IPS DF 4.7 (cell line): ENCODE measurements around the gene C1QTNF1.

ENCODE experiments used
- DNase-seq: peaks from one replicate; pipeline ENCODE4 v3.0.0-alpha.2; 2013; ENCODE audit warnings: low spot score; ENCODE audit errors: extremely low read depth

The C1QTNF1 gene

GRCh38 chr17:78992542-78993212 lies 31.3 kb upstream of the C1QTNF1 start:
- no peak for DNase-seq

GRCh38 chr17:78993241-78993956 lies 30.6 kb upstream of the C1QTNF1 start:
- no peak for DNase-seq

- no peak for DNase-seq
These were observed 29.8 kb upstream of the C1QTNF1 start for GRCh38 chr17:78993981-78994671.

GRCh38 chr17:78995022-78995760 lies 28.8 kb upstream of the C1QTNF1 start:
- no peak for DNase-seq

- no peak for DNase-seq
These were observed 28.1 kb upstream of the C1QTNF1 start for GRCh38 chr17:78995761-78996451.

GRCh38 chr17:78996781-78997201 lies 27.2 kb upstream of the C1QTNF1 start:
- no peak for DNase-seq

- no peak for DNase-seq
These were observed 26.7 kb upstream of the C1QTNF1 start for GRCh38 chr17:78997231-78997741.

- DNase-seq, result no peak
These were observed 26.1 kb upstream of the C1QTNF1 start for GRCh38 chr17:78997881-78998280.

GRCh38 chr17:78998311-78999055 lies 25.5 kb upstream of the C1QTNF1 start:
- DNase-seq, result no peak

GRCh38 chr17:78999056-78999768 lies 24.8 kb upstream of the C1QTNF1 start:
- no peak for DNase-seq

- DNase-seq, result no peak
These were observed 24.0 kb upstream of the C1QTNF1 start for GRCh38 chr17:78999947-79000395.

- no peak for DNase-seq
These were observed 23.4 kb upstream of the C1QTNF1 start for GRCh38 chr17:79000396-79001189.

- no peak for DNase-seq
These were observed 22.6 kb upstream of the C1QTNF1 start for GRCh38 chr17:79001190-79002020.

GRCh38 chr17:79002291-79002690 lies 21.7 kb upstream of the C1QTNF1 start:
- no peak for DNase-seq

GRCh38 chr17:79002796-79003593 lies 21.0 kb upstream of the C1QTNF1 start:
- DNase-seq, result no peak

- no peak for DNase-seq
These were observed 20.1 kb upstream of the C1QTNF1 start for GRCh38 chr17:79003661-79004411.
